Measurements from ENCODE around the gene PCDHB13.

PCDHB13 gene

GRCh38 chr5:141258948-141259347, 45.2 kb downstream of the PCDHB13 start:
- DNase-seq (ENCODE audit: extremely low spot score, insufficient read length, low read depth), result no peak
- no peak for FAIRE-seq

- DNase-seq (ENCODE audit: extremely low spot score, insufficient read length, low read depth) (no peak), FAIRE-seq (no peak)
Observed at GRCh38 chr5:141260458-141261237, 46.9 kb downstream of the PCDHB13 start.

GRCh38 chr5:141261238-141261546, 47.5 kb downstream of the PCDHB13 start:
- no peak for FAIRE-seq

More at GRCh38 chr5:141261238-141261546, 47.5 kb downstream of the PCDHB13 start:
- DNase-seq (ENCODE audit: extremely low spot score, insufficient read length, low read depth), result no peak
